Subcutaneous adipose tissue (tissue), 4 donors: ENCODE data around the gene IL34. TPM values are rescaled to one million over a fixed set of nuclear protein-coding genes. Genes with fewer than 3 reads are reported as not detected.

Experiments
- CTCF ChIP-seq: fragments of 450-650 bp; IDR thresholded peaks from one replicate; pipeline ENCODE4 v1.5.1; 2016; ENCODE audit warnings: low read depth, mild to moderate bottlenecking, control low read depth, antibody characterized with exemption, moderate library complexity
- total RNA-seq, 4 donors: library from RNA; depleted of rRNA; stranded (reverse); fragments of >200 nt; gene quantifications; one replicate each; pipeline ENCODE4 v1.1.0, GENCODE V29; 2016

The IL34 gene
- total RNA-seq, 4 donors from 2014 or later = 1.5 TPM; not detected in 3

GRCh38 chr16:70657956-70658355 is 11.6 kb downstream of the IL34 start:
- TF ChIP-seq CTCF = no peak

GRCh38 chr16:70658921-70659320 is 12.6 kb downstream of the IL34 start:
- TF ChIP-seq CTCF = no peak

GRCh38 chr16:70659546-70659945 is 13.2 kb downstream of the IL34 start:
- TF ChIP-seq CTCF = no peak

- no peak for TF ChIP-seq CTCF
Observed at GRCh38 chr16:70659953-70660671, 13.8 kb downstream of the IL34 start.

- no peak for TF ChIP-seq CTCF
Observed at GRCh38 chr16:70660672-70661350, 14.5 kb downstream of the IL34 start.

GRCh38 chr16:70661534-70661917 is 15.2 kb downstream of the IL34 start:
- TF ChIP-seq CTCF = no peak

GRCh38 chr16:70661918-70662641 is 15.7 kb downstream of the IL34 start:
- no peak for TF ChIP-seq CTCF
